Activated naive CD4-positive, alpha-beta T cell treated with anti-CD3 and anti-CD28 coated beads, Interleukin-2, amount 50 U/mL, for 16 hours (primary cell): Measurements from ENCODE around the gene MTX3.

Source experiments
- DNase-seq: peaks from one replicate; pipeline ENCODE4 v3.0.0-alpha.2; 2020

MTX3 gene

GRCh38 chr5:79976759-79977515 is 14.1 kb downstream of the MTX3 start:
- DNase-seq: no peak

DNA sequence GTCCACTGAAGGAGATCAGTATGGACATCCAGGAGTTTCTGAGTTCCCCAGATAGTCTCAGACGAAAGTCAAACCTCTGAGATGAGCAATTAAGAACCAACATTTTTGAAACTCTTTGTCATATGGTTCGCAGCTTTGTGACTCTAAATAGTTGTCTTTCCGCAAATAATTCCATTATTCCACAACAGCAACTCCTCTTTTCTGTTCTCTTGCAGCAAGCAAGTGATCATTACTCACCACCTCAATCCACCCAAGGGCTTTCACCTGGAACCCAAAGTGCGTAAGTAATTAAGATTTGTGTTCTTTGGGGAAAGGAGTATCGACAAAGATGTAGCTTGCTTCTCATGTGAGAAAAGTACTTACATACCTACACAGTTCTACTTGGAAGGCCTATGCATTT is 15.6 kb downstream of the MTX3 start:
- DNase-seq: no peak

DNA sequence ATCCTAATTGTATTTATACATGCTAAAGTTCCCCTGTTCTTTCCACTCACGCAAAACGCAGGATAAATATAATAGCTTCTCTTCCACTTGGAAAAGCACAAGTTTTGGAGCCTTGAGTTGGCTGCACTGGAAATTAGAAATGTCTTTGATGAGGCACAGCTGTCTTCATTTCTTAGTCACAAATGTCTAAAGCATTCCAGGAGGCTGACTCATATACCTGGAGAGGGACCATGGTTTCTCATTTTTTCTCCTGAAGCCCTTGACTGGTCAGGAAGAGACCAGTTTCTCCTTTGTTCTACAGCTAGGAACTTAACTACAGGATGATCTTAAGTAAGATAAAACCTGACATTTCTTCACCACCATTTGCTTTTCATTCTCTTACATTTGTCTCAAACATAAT is 16.2 kb downstream of the MTX3 start:
- no peak for DNase-seq

DNA sequence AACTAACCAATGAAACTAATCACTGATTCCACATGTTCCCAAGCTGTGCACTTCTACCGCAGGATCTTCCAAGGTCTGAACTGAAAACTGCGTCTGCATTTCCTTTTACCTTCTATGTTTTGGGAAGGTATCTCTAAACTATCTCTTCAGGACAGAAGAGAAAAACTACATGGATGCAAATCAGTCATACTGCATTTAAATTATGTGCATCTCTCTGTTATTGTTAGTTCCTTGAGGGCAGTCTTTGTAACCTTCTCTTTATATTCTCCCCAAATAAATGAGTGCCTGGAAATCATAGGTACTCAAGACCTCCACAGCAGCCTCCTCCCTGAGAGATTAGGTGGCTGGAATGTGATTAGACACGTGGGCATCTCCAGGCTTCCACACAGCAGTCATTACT is 17.1 kb downstream of the MTX3 start:
- no peak for DNase-seq

- no peak for DNase-seq
Observed at GRCh38 chr5:79973511-79973910, 17.6 kb downstream of the MTX3 start.

GRCh38 chr5:79971156-79971555 is 19.9 kb downstream of the MTX3 start:
- DNase-seq: no peak

DNA sequence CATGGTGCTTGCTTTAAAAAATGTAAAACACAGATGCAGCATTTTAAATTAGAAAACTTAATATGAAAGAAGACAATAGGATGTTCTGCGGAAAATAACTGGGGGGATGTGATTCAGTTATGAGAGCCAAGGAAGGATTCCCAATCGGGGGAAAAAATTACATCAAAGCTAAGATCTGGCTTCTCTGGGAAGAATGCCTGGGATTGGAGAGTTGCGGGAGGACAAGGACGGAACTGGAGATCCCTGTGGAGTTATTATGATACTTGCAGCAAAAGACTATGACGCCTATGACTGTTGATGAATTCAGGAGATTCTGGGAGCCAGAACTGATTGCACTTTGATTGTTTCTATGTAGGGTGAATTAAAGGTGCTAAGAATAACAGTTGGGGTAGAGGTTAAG is 24.6 kb downstream of the MTX3 start:
- DNase-seq: no peak

- no peak for DNase-seq
Observed at GRCh38 chr5:79964136-79964535, 26.9 kb downstream of the MTX3 start.

DNA sequence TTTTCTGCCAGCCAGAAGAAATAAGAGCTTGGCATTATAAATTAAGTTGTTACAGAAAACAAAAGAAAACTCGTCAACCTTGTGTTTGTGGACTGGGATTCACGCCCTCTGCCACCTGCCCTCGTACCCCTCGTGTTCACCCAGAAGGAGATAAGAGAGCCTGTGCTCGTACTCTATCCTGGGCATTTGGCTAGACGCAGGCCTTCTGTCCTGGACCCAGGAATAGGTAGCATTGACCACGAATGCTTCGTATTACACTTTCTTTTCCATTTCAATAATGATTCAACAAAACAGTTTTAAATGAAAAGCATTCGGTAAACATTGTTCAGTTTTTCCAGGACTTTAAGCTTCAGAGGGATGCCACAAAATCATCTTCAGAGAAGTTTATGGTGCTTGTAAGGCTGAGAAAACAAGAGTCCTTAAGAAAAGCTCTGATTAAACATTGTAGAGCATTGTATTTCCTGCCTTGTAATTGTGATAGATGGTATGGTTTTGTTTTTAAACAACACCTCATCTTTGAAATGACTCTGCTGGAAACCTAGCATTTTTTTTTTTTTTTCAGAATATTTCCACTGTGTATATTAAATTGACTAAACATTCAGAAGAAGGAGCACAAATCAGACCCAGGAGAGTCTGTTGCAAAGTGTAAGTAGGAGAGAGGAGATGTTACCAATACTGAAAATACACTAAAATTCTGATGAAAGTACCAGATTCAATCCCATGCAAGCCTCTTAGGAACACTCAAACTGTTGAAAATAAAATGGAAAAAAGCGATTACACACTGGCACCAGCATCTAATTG is 27.6 kb downstream of the MTX3 start:
- DNase-seq: no peak

DNA sequence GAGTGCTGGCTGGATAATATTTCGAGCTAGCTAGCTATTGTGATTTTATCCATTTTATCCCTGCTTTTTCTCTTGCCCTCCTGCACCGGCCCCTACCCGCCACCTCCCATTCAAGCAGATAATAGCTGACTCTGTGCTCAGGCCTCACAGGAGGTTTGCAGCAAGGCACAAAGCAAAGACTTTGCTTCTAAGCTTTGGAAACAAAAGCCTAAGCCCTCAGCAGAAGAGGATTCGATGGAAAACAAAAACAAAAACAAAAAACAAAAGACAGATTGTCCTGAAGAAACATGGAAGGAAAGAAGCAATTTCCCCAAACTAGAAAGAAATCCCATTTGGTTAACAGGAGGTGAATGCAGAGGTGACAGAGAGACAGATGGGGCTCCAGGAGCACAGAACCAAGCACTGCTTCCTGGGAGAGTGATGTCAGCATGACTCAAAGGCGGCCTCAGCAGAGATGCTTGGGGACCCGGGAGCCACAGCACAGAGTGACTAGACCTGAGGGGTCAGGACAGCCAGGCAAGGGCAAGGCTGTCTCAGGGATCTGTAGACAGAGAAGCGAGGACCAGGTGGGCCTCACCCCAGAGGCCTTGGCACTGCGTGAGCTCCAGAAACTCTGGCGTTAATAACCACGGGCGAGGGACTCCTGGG is 28.4 kb downstream of the MTX3 start:
- no peak for DNase-seq

- DNase-seq: no peak
Observed at GRCh38 chr5:79961716-79962574, 29.1 kb downstream of the MTX3 start.

GRCh38 chr5:79959407-79959806 is 31.7 kb downstream of the MTX3 start:
- DNase-seq: no peak

DNA sequence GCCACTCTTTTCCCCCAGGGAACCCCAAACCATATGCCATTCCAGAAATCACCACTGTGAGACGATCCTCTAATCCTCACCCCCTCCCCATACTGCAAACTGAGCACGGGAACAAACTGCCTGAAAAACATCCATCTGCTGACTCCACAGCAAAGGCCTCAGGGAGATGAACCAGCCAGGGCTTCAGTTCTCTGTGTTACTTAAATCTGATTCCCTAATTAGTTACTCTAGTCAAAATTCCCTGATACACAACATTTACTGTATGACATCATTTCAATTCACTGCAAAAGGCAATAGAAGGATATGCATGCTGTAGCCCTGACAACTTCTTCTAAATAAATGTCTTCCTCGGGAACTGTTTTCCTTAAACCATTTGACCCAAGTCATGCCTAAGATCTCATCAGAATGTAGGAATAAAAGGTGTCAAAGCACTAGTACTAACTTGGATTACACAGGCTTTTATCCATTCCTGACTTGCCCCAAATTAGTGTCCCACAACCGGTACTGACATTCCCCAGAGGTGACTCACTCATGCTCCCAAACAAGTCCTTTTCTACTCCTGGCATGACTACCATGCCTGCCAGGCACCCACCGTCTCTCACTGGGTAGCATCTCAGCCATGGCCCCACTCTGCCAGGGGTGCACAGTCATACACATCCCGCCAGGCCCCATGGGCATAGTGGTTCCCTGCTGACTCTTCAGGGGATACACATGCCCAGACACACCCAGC is 35.0 kb downstream of the MTX3 start:
- no peak for DNase-seq

GRCh38 chr5:79955356-79955895 is 35.6 kb downstream of the MTX3 start:
- no peak for DNase-seq

GRCh38 chr5:79954620-79955019 is 36.4 kb downstream of the MTX3 start:
- no peak for DNase-seq

GRCh38 chr5:79947567-79947966 is 43.5 kb downstream of the MTX3 start:
- no peak for DNase-seq

- DNase-seq: no peak
Observed at GRCh38 chr5:79938468-79938867, 52.6 kb downstream of the MTX3 start.

- DNase-seq: no peak
Observed at GRCh38 chr5:79936646-79937216, 54.3 kb downstream of the MTX3 start.

DNA sequence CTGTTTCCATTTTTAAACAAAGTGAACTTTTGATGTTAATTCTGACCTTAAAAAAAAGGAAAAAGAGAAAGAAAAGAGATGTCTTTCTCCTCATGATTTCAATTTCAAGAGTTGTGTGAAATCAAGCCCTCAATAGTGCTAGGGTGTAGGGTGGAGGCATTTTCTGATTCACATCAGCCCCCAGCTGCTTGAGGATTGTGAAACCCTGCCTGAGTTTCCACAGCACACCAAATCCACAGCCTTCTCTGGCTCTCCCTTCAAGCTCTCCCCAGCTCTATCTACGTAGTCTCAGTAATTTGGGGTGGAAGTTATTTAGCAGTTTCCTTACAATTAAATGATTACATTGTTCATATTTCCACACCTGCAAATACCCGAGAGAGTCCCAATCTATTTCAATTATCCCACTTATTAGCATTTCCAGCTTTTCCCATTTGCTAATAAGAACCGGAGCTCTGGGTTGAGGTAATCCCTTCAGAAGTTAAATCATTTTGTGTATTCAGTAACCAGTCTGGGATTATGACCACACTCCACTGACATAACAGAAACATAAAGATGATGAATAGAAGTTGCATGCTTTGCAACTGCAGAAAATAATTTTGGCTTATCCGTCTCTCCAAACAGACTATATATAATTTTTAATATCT is 54.9 kb downstream of the MTX3 start:
- DNase-seq: no peak

GRCh38 chr5:79934681-79935080 is 56.4 kb downstream of the MTX3 start:
- no peak for DNase-seq
